HepG2 (cell line): ENCODE data around the gene PHKG1. TPM values are rescaled to one million over a fixed set of nuclear protein-coding genes. Genes with fewer than 3 reads are reported as not detected.

ENCODE experiments used
- ATRX ChIP-seq: sonication (generic); formaldehyde crosslinking; IDR thresholded peaks from 2 replicates; pipeline ENCODE4 v1.4.0; 2020; ENCODE audit warnings: missing genetic modification reagents, borderline replicate concordance
- CHD4 ChIP-seq: fragments of 200-600 bp; sonication (generic); IDR thresholded peaks from 2 replicates; pipeline ENCODE4 v1.7.0; 2017; ENCODE audit warnings: mild to moderate bottlenecking, low read length, borderline replicate concordance
- CREB1 ChIP-seq, 2 experiments: fragments of 450-650 bp in 1 of 2; IDR thresholded peaks; 2 replicates each; pipeline ENCODE4 v1.6.1; 2016 to 2017; ENCODE audit warnings: control low read depth in 1 of 2, mild to moderate bottlenecking in 1 of 2, missing compliant biosample characterization in 1 of 2, missing genetic modification characterization in 1 of 2
- HDAC1 ChIP-seq: sonication (generic); formaldehyde crosslinking; IDR thresholded peaks from 2 replicates; pipeline ENCODE4 v1.5.1; 2020; ENCODE audit warnings: mild to moderate bottlenecking, missing genetic modification reagents
- HHEX ChIP-seq: IDR thresholded peaks from 2 replicates; pipeline ENCODE4 v1.6.1; 2016; ENCODE audit warnings: control low read depth
- HNF4A ChIP-seq: sonication (generic); formaldehyde crosslinking; IDR thresholded peaks from 2 replicates; pipeline ENCODE4 v1.4.0; 2020; ENCODE audit warnings: missing genetic modification reagents
- HOXA3 ChIP-seq: sonication (generic); formaldehyde crosslinking; IDR thresholded peaks from 2 replicates; pipeline ENCODE4 v1.5.0; 2020; ENCODE audit warnings: missing genetic modification reagents
- IKZF1 ChIP-seq: fragments of 450-650 bp; IDR thresholded peaks from 2 replicates; pipeline ENCODE4 v1.7.1; 2016
- IKZF4 ChIP-seq: sonication (generic); formaldehyde crosslinking; IDR thresholded peaks from 2 replicates; pipeline ENCODE4 v1.5.1; 2020; ENCODE audit warnings: borderline replicate concordance, mild to moderate bottlenecking, low read depth, missing genetic modification reagents; ENCODE audit errors: not compliant biosample characterization
- IKZF5 ChIP-seq: IDR thresholded peaks from 2 replicates; pipeline ENCODE4 v1.6.1; 2018; ENCODE audit warnings: missing genetic modification reagents, mild to moderate bottlenecking, missing compliant biosample characterization
- KLF9 ChIP-seq: IDR thresholded peaks from 2 replicates; pipeline ENCODE4 v1.6.1; 2016; ENCODE audit warnings: low read depth
- MED13 ChIP-seq: sonication (generic); formaldehyde crosslinking; IDR thresholded peaks from 2 replicates; pipeline ENCODE4 v1.5.0; 2020; ENCODE audit warnings: missing genetic modification reagents
- NFKB2 ChIP-seq: sonication (generic); formaldehyde crosslinking; IDR thresholded peaks from 2 replicates; pipeline ENCODE4 v1.4.0; 2020; ENCODE audit warnings: missing genetic modification reagents, borderline replicate concordance
- U2AF1 ChIP-seq: fragments of 200-400 bp; formaldehyde crosslinking; optimal IDR thresholded peaks from 2 replicates; pipeline ENCODE3; 2017; ENCODE audit warnings: mild to moderate bottlenecking, low read depth, low read length
- ZHX1 ChIP-seq: sonication (generic); formaldehyde crosslinking; IDR thresholded peaks from 2 replicates; pipeline ENCODE4 v1.8.1; 2022; ENCODE audit warnings: low read depth, mild to moderate bottlenecking, missing genetic modification reagents
- ZNF138 ChIP-seq: sonication (generic); formaldehyde crosslinking; IDR thresholded peaks from 2 replicates; pipeline ENCODE4 v1.5.0; 2020; ENCODE audit warnings: mild to moderate bottlenecking, low read depth, missing genetic modification reagents
- ZNF335 ChIP-seq: sonication (generic); formaldehyde crosslinking; IDR thresholded peaks from 2 replicates; pipeline ENCODE4 v1.4.0; 2020; ENCODE audit warnings: missing genetic modification reagents
- ZNF431 ChIP-seq: sonication (generic); formaldehyde crosslinking; IDR thresholded peaks from 2 replicates; pipeline ENCODE4 v1.9.0; 2022; ENCODE audit warnings: missing genetic modification reagents, low read depth, mild to moderate bottlenecking, borderline replicate concordance
- ZNF451 ChIP-seq: sonication (generic); formaldehyde crosslinking; IDR thresholded peaks from 2 replicates; pipeline ENCODE4 v1.5.0; 2020; ENCODE audit warnings: mild to moderate bottlenecking, missing genetic modification reagents
- ZNF564 ChIP-seq: sonication (generic); formaldehyde crosslinking; IDR thresholded peaks from 2 replicates; pipeline ENCODE4 v1.8.1; 2023; ENCODE audit warnings: mild to moderate bottlenecking, missing genetic modification reagents
- ZNF850 ChIP-seq: sonication (generic); formaldehyde crosslinking; conservative IDR thresholded peaks from 2 replicates; pipeline ENCODE4 v1.9.0; 2021; ENCODE audit warnings: mild to moderate bottlenecking, missing genetic modification reagents
- ZSCAN9 ChIP-seq: IDR thresholded peaks from 2 replicates; pipeline ENCODE4 v1.6.1; 2016; ENCODE audit warnings: borderline replicate concordance
- polyA plus RNA-seq, 8 experiments: library from polyadenylated mRNA; depleted of rRNA in 3 of 8; stranded (reverse) in 7 of 8; unstranded in 1 of 8; fragments of >200 nt; fragmentation: Illumina TruSeq in 4 of 8; extraction: Trizol in 4 of 8; gene quantifications; 2 replicates each; pipeline versions ENCODE4 v1.2.1 to v1.2.3, GENCODE V29; 2011 to 2016; ENCODE audit warnings: low read depth in 4 of 8, missing spikeins in 1 of 8, mixed read lengths in 1 of 8; ENCODE audit not compliant: insufficient read depth in 1 of 8
- total RNA-seq, 5 experiments: library from RNA; depleted of rRNA; stranded (reverse); fragments of >200 nt; fragmentation: Illumina TruSeq; extraction: Trizol; gene quantifications; 2 replicates each; pipeline ENCODE4 v1.2.3, GENCODE V29; 2016; ENCODE audit warnings: low read depth in 1 of 5
- TF ChIP-seq, protein P1 (sequence below): sonication (generic); formaldehyde crosslinking; IDR thresholded peaks from 2 replicates; pipeline ENCODE4 v1.8.0; 2022; ENCODE audit warnings: mild to moderate bottlenecking, missing genetic modification reagents, moderate library complexity
- TF ChIP-seq, protein P2 (sequence below): sonication (generic); formaldehyde crosslinking; IDR thresholded peaks from 2 replicates; pipeline ENCODE4 v1.4.0; 2020; ENCODE audit warnings: missing genetic modification reagents

The PHKG1 gene
- total and polyA plus RNA-seq, 2 of the 13 experiments (the other 11 are each of a cell fraction or from before 2014, with no cell fraction given), result 0.44 to 0.71 TPM

- TF ChIP-seq ZNF431 (CRISPR knock-in tag) (peak; percentile 66), ZSCAN9 (CRISPR knock-in tag) (0 out of 2 replicates have a peak, but pooled peaks have one; percentile 32), KLF9 (CRISPR knock-in tag) (no peak), NFKB2 (CRISPR knock-in tag) (peak; percentile 78; the same call in 1 of the 2 replicates), HNF4A (peak; percentile 32; the same call in 1 of the 2 replicates), HHEX (CRISPR knock-in tag) (no peak), ZNF564 (CRISPR knock-in tag) (peak; percentile 80), HOXA3 (peak; percentile 88), CHD4 (no peak), U2AF1 (no peak), ZNF451 (CRISPR knock-in tag) (no peak), ATRX (CRISPR knock-in tag) (no peak), ZNF138 (CRISPR knock-in tag) (peak; percentile 86; the same call in 1 of the 2 replicates), IKZF5 (CRISPR knock-in tag) (peak; percentile 42; the same call in 1 of the 2 replicates), ZNF335 (CRISPR knock-in tag) (0 out of 2 replicates have a peak, but pooled peaks have one; percentile 18), IKZF4 (peak; percentile 81), MED13 (CRISPR knock-in tag) (no peak), ZHX1 (CRISPR knock-in tag) (peak; percentile 64; the same call in 1 of the 2 replicates), CREB1 (IDR thresholded peaks at IDR 0.05) (no peak), CREB1 (CRISPR knock-in tag; IDR thresholded peaks at IDR 0.05) (no peak), IKZF1 (no peak), HDAC1 (CRISPR knock-in tag) (peak; percentile 77), ZNF850 (peak; percentile 46; the same call in 1 of the 2 replicates)
- TF ChIP-seq, protein P1, sequence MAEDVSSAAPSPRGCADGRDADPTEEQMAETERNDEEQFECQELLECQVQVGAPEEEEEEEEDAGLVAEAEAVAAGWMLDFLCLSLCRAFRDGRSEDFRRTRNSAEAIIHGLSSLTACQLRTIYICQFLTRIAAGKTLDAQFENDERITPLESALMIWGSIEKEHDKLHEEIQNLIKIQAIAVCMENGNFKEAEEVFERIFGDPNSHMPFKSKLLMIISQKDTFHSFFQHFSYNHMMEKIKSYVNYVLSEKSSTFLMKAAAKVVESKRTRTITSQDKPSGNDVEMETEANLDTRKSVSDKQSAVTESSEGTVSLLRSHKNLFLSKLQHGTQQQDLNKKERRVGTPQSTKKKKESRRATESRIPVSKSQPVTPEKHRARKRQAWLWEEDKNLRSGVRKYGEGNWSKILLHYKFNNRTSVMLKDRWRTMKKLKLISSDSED (CRISPR knock-in tag), result no peak
- TF ChIP-seq, protein P2, sequence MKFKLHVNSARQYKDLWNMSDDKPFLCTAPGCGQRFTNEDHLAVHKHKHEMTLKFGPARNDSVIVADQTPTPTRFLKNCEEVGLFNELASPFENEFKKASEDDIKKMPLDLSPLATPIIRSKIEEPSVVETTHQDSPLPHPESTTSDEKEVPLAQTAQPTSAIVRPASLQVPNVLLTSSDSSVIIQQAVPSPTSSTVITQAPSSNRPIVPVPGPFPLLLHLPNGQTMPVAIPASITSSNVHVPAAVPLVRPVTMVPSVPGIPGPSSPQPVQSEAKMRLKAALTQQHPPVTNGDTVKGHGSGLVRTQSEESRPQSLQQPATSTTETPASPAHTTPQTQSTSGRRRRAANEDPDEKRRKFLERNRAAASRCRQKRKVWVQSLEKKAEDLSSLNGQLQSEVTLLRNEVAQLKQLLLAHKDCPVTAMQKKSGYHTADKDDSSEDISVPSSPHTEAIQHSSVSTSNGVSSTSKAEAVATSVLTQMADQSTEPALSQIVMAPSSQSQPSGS (CRISPR knock-in tag), result no peak; the same call in 1 of the 2 replicates
Measured at GRCh38 chr7:56063882-56064625, 28.7 kb downstream of the PHKG1 start, which contains the start of gene SUMF2 (continued).
